ENCODE measurements around the gene RGP1.

DNA sequence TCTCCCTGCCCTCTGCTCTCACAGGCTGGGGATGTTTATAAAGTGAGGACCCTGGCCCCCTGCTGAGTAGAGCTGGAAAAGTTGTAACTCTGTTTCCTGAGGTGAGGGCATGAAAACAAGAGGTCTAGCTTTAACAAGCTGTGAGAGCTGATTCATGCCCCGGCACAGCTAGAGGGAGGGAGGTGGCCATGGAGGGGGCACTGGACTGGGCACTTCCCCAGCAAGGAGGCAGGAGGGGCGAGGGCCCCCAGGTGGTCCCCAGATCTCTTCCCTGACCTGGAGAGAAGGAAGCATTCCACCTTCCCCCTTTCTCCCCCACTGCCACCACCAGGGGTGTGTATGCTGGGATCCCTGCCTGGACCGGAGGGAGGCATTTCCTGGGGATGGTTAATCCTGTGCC, 5.2 kb downstream of the RGP1 start, which contains the start of gene MSMP:
- TF ChIP-seq, protein P1, sequence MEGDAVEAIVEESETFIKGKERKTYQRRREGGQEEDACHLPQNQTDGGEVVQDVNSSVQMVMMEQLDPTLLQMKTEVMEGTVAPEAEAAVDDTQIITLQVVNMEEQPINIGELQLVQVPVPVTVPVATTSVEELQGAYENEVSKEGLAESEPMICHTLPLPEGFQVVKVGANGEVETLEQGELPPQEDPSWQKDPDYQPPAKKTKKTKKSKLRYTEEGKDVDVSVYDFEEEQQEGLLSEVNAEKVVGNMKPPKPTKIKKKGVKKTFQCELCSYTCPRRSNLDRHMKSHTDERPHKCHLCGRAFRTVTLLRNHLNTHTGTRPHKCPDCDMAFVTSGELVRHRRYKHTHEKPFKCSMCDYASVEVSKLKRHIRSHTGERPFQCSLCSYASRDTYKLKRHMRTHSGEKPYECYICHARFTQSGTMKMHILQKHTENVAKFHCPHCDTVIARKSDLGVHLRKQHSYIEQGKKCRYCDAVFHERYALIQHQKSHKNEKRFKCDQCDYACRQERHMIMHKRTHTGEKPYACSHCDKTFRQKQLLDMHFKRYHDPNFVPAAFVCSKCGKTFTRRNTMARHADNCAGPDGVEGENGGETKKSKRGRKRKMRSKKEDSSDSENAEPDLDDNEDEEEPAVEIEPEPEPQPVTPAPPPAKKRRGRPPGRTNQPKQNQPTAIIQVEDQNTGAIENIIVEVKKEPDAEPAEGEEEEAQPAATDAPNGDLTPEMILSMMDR (IDR thresholded peaks at IDR 0.05), result no peak
- no peak for TF ChIP-seq POLR2A (IDR thresholded peaks at IDR 0.05)

All from adrenal gland (tissue), 5 donors.